Measurements from ENCODE around the gene HOXA4. TPM values are rescaled to one million over a fixed set of nuclear protein-coding genes. Genes with fewer than 3 reads are reported as not detected.

The HOXA4 gene
- total RNA-seq, 2 experiments from 2014 or later = 0.15 TPM; not detected in 1

GRCh38 chr7:27115221-27116026, 15.1 kb downstream of the HOXA4 start:
- peaks cover 4% of the 10 kb centered on the region for H3K27me3 Mint-ChIP-seq
- no peaks in the 10 kb centered on the region for H3K4me1 Mint-ChIP-seq
- CTCF ChIA-PET = no interaction called here
- H3K4me3 Mint-ChIP-seq = no peak overlapping the region
- no peak overlapping the region for H3K27ac Mint-ChIP-seq
- no peaks in the 10 kb centered on the region for H3K9me3 Mint-ChIP-seq
- H3K36me3 Mint-ChIP-seq (ENCODE audit: low read depth) = no peaks in the 10 kb centered on the region
- no peak for DNase-seq
- POLR2A ChIA-PET = interaction anchor here (1.1 kb wide), 1 partner anchor 32 kb away, joined by 3 read pairs; no protein-coding TSS in a partner anchor

GRCh38 chr7:27114881-27115220, 15.7 kb downstream of the HOXA4 start:
- H3K27me3 Mint-ChIP-seq = peaks cover 4% of the 10 kb centered on the region
- no peak overlapping the region for H3K27ac Mint-ChIP-seq
- H3K4me1 Mint-ChIP-seq = no peaks in the 10 kb centered on the region
- H3K36me3 Mint-ChIP-seq (ENCODE audit: low read depth) = no peaks in the 10 kb centered on the region
- ChIA-PET POLR2A (interaction anchor here (1.1 kb wide), 1 partner anchor 31 kb away, joined by 3 read pairs; no protein-coding TSS in a partner anchor), CTCF (no interaction called here)
- no peak overlapping the region for H3K4me3 Mint-ChIP-seq
- no peak for DNase-seq
- H3K9me3 Mint-ChIP-seq = no peaks in the 10 kb centered on the region

GRCh38 chr7:27113991-27114769, 16.4 kb downstream of the HOXA4 start:
- no peaks in the 10 kb centered on the region for H3K4me1 Mint-ChIP-seq
- no peak overlapping the region for H3K4me3 Mint-ChIP-seq
- H3K36me3 Mint-ChIP-seq (ENCODE audit: low read depth) = no peaks in the 10 kb centered on the region
- POLR2A ChIA-PET = no interaction called here
- peaks cover 2% of the 10 kb centered on the region for H3K27me3 Mint-ChIP-seq
- H3K27ac Mint-ChIP-seq = no peak overlapping the region
- CTCF ChIA-PET = no interaction called here
- no peak for DNase-seq
- H3K9me3 Mint-ChIP-seq = no peaks in the 10 kb centered on the region

GRCh38 chr7:27112955-27113949, 17.3 kb downstream of the HOXA4 start:
- DNase-seq = no peak
- no peak overlapping the region for H3K4me3 Mint-ChIP-seq
- no peaks in the 10 kb centered on the region for H3K9me3 Mint-ChIP-seq
- H3K27ac Mint-ChIP-seq = no peak overlapping the region
- POLR2A ChIA-PET = no interaction called here
- CTCF ChIA-PET = no interaction called here
- no peaks in the 10 kb centered on the region for H3K27me3 Mint-ChIP-seq
- H3K36me3 Mint-ChIP-seq (ENCODE audit: low read depth) = no peaks in the 10 kb centered on the region
- no peaks in the 10 kb centered on the region for H3K4me1 Mint-ChIP-seq

GRCh38 chr7:27112361-27112760, 18.2 kb downstream of the HOXA4 start:
- POLR2A ChIA-PET = no interaction called here
- no peak for DNase-seq
- Mint-ChIP-seq H3K27ac (no peak overlapping the region), H3K4me3 (no peak overlapping the region), H3K9me3 (no peaks in the 10 kb centered on the region), H3K4me1 (no peaks in the 10 kb centered on the region), H3K36me3 (ENCODE audit: low read depth) (no peaks in the 10 kb centered on the region), H3K27me3 (no peaks in the 10 kb centered on the region)
- CTCF ChIA-PET = no interaction called here

DNA sequence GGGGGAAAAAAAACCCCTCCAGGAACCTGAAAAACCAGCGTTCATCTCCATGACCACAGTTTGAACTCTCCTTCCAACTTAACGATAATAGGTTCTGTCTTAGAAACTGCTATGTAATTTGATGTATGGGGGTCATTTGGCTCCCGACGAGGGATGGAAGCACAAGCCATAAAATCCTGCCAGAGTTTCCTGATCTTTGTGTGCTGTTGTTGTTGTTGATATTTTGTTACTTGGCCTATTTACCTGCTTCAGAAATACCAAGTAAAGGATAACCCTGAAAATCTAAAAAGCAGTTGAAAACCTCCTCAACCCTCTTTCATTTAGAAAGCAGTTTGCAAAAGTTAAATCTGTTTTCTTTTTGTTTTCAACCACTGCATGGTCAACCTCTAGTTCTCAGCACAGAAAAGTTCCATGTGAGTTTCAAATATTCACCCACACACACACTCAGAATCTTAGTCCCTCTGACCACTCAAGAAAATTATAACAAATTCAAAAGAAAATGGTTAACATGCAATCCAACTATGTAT, 18.7 kb downstream of the HOXA4 start:
- H3K9me3 Mint-ChIP-seq = no peaks in the 10 kb centered on the region
- H3K36me3 Mint-ChIP-seq (ENCODE audit: low read depth) = no peaks in the 10 kb centered on the region
- no peak overlapping the region for H3K27ac Mint-ChIP-seq
- POLR2A ChIA-PET = no interaction called here
- H3K27me3 Mint-ChIP-seq = no peaks in the 10 kb centered on the region
- no peak for DNase-seq
- H3K4me1 Mint-ChIP-seq = no peaks in the 10 kb centered on the region
- H3K4me3 Mint-ChIP-seq = no peak overlapping the region
- CTCF ChIA-PET = no interaction called here

GRCh38 chr7:27111042-27111750, 19.4 kb downstream of the HOXA4 start:
- DNase-seq = no peak
- H3K27ac Mint-ChIP-seq = no peak overlapping the region
- POLR2A ChIA-PET = no interaction called here
- H3K4me3 Mint-ChIP-seq = no peak overlapping the region
- no peaks in the 10 kb centered on the region for H3K4me1 Mint-ChIP-seq
- CTCF ChIA-PET = no interaction called here
- H3K36me3 Mint-ChIP-seq (ENCODE audit: low read depth) = no peaks in the 10 kb centered on the region
- H3K27me3 Mint-ChIP-seq = no peaks in the 10 kb centered on the region
- H3K9me3 Mint-ChIP-seq = no peaks in the 10 kb centered on the region

- H3K4me3 Mint-ChIP-seq = no peak overlapping the region
- CTCF ChIA-PET = no interaction called here
- no peaks in the 10 kb centered on the region for H3K9me3 Mint-ChIP-seq
- H3K27me3 Mint-ChIP-seq = no peaks in the 10 kb centered on the region
- no peak overlapping the region for H3K27ac Mint-ChIP-seq
- no peaks in the 10 kb centered on the region for H3K4me1 Mint-ChIP-seq
- H3K36me3 Mint-ChIP-seq (ENCODE audit: low read depth) = no peaks in the 10 kb centered on the region
- POLR2A ChIA-PET = no interaction called here
- no peak for DNase-seq
Observed at GRCh38 chr7:27110186-27111031, 20.1 kb downstream of the HOXA4 start.

GRCh38 chr7:27109466-27110185, 20.9 kb downstream of the HOXA4 start:
- CTCF ChIA-PET = interaction anchor here (0.6 to 1.0 kb wide), 2 partner anchors 10 to 1058 kb away, joined by 3 read pairs; no protein-coding TSS in a partner anchor
- POLR2A ChIA-PET = no interaction called here
- no peak for DNase-seq
- Mint-ChIP-seq H3K27me3 (peaks cover 3% of the 10 kb centered on the region), H3K27ac (no peak overlapping the region), H3K4me3 (no peak overlapping the region), H3K4me1 (no peaks in the 10 kb centered on the region), H3K9me3 (no peaks in the 10 kb centered on the region), H3K36me3 (ENCODE audit: low read depth) (no peaks in the 10 kb centered on the region)

DNA sequence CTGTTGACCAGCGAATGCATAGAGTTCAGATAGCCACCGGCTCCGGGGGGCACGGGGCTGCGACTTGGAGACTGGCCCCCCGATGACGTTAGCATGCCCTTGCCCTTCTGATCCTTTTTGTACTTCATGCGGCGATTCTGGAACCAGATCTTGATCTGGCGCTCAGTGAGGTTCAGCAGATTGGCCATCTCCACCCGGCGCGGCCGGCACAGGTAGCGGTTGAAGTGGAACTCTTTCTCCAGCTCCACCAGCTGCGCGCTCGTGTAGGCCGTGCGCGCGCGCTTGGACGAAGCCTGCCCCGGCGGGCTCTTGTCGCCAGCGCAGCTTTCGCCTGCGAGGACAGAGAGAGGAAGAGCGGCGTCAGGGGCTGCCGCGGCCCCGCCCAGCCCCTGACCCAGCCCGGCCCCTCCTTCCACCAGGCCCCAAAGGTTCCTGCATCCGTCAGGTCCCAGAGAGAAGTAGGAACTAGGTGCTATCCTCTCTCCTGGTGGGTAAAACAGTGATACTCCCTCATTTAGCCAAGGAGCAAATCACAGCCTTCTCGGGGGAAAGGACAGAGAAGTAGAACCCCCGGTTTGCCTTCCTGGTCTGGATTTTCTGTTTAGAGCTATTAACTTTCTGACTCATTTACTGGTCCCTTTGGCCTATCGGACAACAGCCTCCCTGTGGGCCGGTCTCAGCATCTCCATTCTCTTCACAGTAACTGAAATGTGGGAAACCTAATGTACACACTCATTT, 22.0 kb downstream of the HOXA4 start:
- DNase-seq = no peak
- Mint-ChIP-seq H3K4me1 (no peaks in the 10 kb centered on the region), H3K4me3 (no peak overlapping the region), H3K27me3 (peaks cover 13% of the 10 kb centered on the region), H3K9me3 (no peaks in the 10 kb centered on the region), H3K36me3 (ENCODE audit: low read depth) (no peaks in the 10 kb centered on the region), H3K27ac (no peak overlapping the region)
- CTCF ChIA-PET = interaction anchor here (0.6 to 1.0 kb wide), 3 partner anchors 11 to 1057 kb away, joined by 3 read pairs; no protein-coding TSS in a partner anchor
- POLR2A ChIA-PET = no interaction called here

Measured in activated CD4-positive, alpha-beta memory T cell treated with anti-CD3 and anti-CD28 coated beads, Interleukin-2, amount 10 ng/mL, durations not matched to agents 7 days and 5 days (primary cell).